BJ (cell line): ENCODE measurements around the gene GPR15. TPM values are rescaled to one million over a fixed set of nuclear protein-coding genes. Genes with fewer than 3 reads are reported as not detected.
"Not testable (repeated sequence)": the region's sequence is repeated elsewhere in the genome, so short reads cannot be mapped to it uniquely, and the experiment has no call there.

Experiments
- CTCF ChIA-PET: fragments of 350-600 bp; formaldehyde crosslinking; extraction: SDS; loops from one replicate; lab custom pipeline; 2021; ENCODE audit warnings: antibody characterized with exemption, inconsistent platforms; lab: Yijun Ruan, JAX
- POLR2A ChIA-PET: fragments of 300-600 bp; sonication (Branson Sonifier 250); formaldehyde crosslinking; extraction: SDS; loops from one replicate; lab custom pipeline; 2021; ENCODE audit warnings: antibody characterized with exemption; lab: Charles Lee
- DNase-seq: peaks from one replicate; pipeline ENCODE4 v3.0.0-alpha.2; 2011; ENCODE audit warnings: low read depth
- H3K27me3 ChIP-seq: 2 replicates; pipeline ENCODE4 v1.6.0; 2011; ENCODE audit warnings: low read length; ENCODE audit not compliant: control insufficient read depth, insufficient read depth
- H3K36me3 ChIP-seq: 2 replicates; pipeline ENCODE4 v1.5.1; 2011; ENCODE audit warnings: low read length; ENCODE audit not compliant: control insufficient read depth, insufficient read depth
- H3K4me3 ChIP-seq: 2 replicates; pipeline ENCODE4 v1.5.1; 2011; ENCODE audit warnings: low read depth, mild to moderate bottlenecking, control low read depth, low read length
- polyA plus RNA-seq: library from polyadenylated mRNA; depleted of rRNA; stranded (reverse); fragments of >200 nt; gene quantifications from 2 replicates; pipeline ENCODE4 v1.2.3, GENCODE V29; 2011
- TF ChIP-seq, protein P1 (sequence below): IDR thresholded peaks from 2 replicates; pipeline ENCODE4 v1.5.1; 2011; ENCODE audit warnings: low read depth, mild to moderate bottlenecking, control low read depth, inconsistent platforms, low read length, moderate library complexity; ENCODE audit not compliant: insufficient read depth

Gene GPR15
- polyA plus RNA-seq, 1 experiment = not detected

DNA sequence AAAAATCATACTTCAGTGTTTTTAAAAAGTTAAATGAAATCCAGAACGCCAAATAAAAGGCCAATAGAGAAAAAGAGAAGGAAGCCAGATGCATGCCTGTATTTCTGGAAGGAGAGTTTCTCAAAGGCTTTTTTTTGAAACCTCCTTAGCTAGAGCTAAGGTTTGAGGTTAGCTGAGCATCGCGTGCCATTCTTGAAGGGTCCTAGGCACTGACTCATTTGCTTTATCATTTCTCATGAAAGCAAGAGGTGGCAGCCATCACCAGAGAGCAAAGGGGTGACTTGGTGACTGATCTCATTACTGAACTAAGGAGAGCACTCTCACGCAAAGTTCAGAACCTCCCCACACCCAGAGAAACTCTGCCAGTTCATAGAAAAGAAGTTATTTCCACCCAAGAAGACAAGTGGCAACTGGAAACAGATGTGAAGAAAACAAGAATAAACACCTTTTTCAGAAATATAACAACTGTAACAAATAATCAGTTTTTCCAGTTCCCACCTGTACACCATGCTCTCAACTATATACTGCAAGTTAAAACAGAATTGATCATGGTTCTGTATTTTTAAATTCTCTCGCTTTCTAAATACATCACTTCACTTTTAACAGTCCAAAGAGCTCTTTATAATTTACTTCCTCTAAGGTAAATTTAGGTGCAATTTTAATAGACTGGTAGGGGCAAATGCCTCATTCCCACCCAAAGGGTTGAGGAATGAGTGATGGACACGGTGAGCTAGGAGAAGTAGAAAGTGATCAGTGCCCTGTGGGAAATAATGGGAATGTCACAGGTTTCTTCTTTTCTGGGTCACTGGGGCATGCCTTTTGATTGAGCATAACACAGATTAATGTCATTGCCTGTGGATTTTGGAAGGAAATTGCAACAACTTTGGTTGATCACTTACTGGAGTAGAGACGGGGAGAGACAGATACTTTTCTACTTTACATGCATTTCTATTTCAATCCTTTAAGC is 24.7 kb downstream of the GPR15 start:
- TF ChIP-seq, protein P1, sequence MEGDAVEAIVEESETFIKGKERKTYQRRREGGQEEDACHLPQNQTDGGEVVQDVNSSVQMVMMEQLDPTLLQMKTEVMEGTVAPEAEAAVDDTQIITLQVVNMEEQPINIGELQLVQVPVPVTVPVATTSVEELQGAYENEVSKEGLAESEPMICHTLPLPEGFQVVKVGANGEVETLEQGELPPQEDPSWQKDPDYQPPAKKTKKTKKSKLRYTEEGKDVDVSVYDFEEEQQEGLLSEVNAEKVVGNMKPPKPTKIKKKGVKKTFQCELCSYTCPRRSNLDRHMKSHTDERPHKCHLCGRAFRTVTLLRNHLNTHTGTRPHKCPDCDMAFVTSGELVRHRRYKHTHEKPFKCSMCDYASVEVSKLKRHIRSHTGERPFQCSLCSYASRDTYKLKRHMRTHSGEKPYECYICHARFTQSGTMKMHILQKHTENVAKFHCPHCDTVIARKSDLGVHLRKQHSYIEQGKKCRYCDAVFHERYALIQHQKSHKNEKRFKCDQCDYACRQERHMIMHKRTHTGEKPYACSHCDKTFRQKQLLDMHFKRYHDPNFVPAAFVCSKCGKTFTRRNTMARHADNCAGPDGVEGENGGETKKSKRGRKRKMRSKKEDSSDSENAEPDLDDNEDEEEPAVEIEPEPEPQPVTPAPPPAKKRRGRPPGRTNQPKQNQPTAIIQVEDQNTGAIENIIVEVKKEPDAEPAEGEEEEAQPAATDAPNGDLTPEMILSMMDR = no peak
- ChIA-PET POLR2A (no interaction called here), CTCF (interaction anchor here (1.5 kb wide), 1 partner anchor 17 kb away, joined by 3 read pairs; no protein-coding TSS in a partner anchor)
- no peak for DNase-seq
- H3K4me3 ChIP-seq = no peak overlapping the region
- no peaks in the 10 kb centered on the region for H3K36me3 ChIP-seq
- H3K27me3 ChIP-seq = peaks cover 2% of the 10 kb centered on the region; the same call in 1 of the 2 replicates

DNA sequence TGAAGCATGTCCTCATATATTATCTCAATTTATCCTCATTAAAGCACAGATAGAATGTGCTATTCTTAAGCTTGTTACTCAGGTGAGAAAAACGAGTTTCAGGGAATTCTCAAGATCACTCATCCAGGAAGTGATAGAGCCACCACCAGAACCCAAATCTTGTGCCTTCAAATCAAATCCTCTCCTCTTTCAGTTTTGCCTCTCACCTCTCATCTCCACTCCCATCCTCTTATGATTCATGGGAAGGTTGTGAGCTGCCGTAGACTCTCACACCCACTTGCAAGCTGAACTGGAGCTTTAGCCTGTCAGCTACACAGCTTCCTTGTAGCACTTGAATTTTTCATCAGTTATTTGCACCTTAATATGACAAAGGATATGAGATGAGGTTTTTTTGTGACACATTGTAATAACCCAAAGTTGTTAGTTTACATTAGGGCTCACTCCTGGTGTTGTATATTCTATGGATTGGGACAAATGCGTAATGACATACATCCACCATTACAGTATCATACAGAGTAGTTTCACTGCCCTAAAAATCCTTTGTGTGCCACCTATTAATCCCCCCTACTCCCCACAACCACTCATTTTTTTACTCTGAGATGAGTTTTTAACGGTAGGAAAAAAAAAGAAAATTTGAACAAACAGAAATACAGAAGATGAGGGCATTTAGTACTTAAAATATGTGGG is 25.7 kb downstream of the GPR15 start:
- CTCF ChIA-PET = no interaction called here
- H3K36me3 ChIP-seq = no peaks in the 10 kb centered on the region
- no peak for DNase-seq
- no peaks in the 10 kb centered on the region; the same call in 1 of the 2 replicates for H3K27me3 ChIP-seq
- H3K4me3 ChIP-seq = no peak overlapping the region
- TF ChIP-seq, protein P1 = no peak
- POLR2A ChIA-PET = no interaction called here

DNA sequence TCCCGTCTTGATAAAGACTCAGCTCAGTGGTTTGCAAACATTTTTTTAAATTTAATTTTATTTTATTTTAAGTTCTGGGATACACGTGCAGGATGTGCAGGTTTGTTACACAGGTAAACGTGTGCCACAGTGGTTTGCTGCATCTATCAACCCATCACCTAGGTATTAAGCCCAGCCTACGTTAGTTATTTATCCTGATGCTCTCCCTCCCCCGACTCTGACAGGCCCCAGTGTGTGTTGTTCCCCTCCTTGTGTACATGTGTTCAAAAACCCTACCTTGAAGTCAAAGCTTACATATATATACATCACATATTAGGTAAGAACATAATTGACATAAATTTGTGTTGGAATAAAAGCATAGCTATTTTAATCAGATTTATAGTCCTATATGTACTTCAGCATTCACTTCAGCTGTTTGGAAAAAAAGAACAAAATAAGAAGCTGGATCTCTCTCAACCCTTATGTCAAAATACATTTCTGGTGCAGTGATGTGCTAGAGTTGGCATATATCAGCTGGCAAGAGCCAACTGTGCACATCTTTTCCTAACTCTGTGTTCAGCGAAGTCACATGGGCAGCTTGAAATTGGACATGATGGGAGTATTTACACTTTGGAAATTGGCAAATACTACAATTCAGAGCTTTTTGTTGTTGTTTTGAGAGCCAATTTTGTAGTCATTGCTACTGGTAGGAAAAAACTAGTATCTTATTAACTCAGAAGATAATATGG is 26.5 kb downstream of the GPR15 start:
- DNase-seq = no peak
- Histone ChIP-seq H3K36me3 (no peaks in the 10 kb centered on the region), H3K27me3 (no peaks in the 10 kb centered on the region; the same call in 1 of the 2 replicates), H3K4me3 (no peak overlapping the region)
- POLR2A ChIA-PET = no interaction called here
- TF ChIP-seq, protein P1 = no peak
- CTCF ChIA-PET = interaction anchor here (0.9 kb wide), 1 partner anchor 39 kb away, joined by 3 read pairs; no protein-coding TSS in a partner anchor

DNA sequence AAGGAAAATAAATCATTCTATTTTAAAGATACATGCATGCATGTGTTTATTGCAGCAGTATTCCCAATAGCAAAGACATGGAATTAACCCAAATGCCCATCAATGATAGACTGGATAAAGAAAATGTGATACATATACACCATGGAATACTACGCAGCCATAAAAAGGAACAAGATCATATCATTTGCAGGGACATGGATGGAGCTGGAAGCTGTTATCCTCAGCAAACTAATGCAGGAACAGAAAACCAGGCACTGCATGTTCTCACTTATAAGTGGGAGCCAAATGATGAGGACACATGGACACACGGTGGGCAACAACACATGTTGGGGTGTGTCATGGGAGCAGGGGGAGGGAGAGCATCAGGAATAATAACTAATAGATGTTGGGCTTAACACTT is 28.0 kb downstream of the GPR15 start:
- CTCF ChIA-PET = interaction anchor here (0.6 kb wide), 1 partner anchor 14 kb away, joined by 3 read pairs; no protein-coding TSS in a partner anchor
- H3K4me3 ChIP-seq, H3K27me3 ChIP-seq, POLR2A ChIA-PET, DNase-seq, H3K36me3 ChIP-seq: not testable (repeated sequence)

DNA sequence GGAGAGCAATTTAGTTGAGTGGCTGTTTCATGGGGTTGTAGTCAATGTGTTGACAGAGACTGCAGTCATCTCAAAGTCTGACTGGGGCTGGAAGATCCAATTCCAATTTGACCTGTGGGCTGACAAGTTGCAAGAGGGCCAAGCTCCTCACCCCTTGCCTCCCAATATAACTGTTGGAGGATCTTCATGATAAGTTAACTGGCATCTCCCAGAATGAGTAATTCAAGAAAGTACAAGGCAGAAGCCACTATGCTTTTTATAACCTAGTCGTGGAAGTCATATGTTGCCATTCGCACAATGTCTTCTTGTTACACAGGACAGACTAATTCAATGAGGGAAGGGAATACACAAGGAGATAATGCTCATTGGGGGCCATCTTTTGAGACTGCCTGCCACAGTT is 29.1 kb downstream of the GPR15 start:
- POLR2A ChIA-PET = no interaction called here
- H3K27me3 ChIP-seq = no peaks in the 10 kb centered on the region; the same call in 1 of the 2 replicates
- no peak for DNase-seq
- no peaks in the 10 kb centered on the region for H3K36me3 ChIP-seq
- CTCF ChIA-PET = interaction anchor here (0.7 kb wide), 1 partner anchor 24 kb away, joined by 3 read pairs; no protein-coding TSS in a partner anchor
- no peak overlapping the region for H3K4me3 ChIP-seq
- TF ChIP-seq, protein P1 = no peak
